AML-193 (cell line): Measurements from ENCODE around the gene RERG.

Experiments
- DNase-seq, 2 experiments: peaks; one replicate each; lab custom pipeline; 2025; lab: John Stamatoyannopoulos, UW

Gene RERG

GRCh38 chr12:15218794-15219193 is 2.4 kb downstream of the RERG start:
- no peak for DNase-seq

GRCh38 chr12:15216036-15216889 is 5.0 kb downstream of the RERG start:
- no peak for DNase-seq

- DNase-seq: no peak
Observed at GRCh38 chr12:15214851-15215601, 6.2 kb downstream of the RERG start.

- DNase-seq: no peak
Observed at GRCh38 chr12:15212930-15213329, 8.3 kb downstream of the RERG start.

GRCh38 chr12:15209782-15210181 is 11.4 kb downstream of the RERG start:
- DNase-seq: no peak

- DNase-seq: no peak
Observed at GRCh38 chr12:15208871-15209656, 12.2 kb downstream of the RERG start.

- DNase-seq: no peak
Observed at GRCh38 chr12:15208140-15208539, 13.1 kb downstream of the RERG start.

- no peak for DNase-seq
Observed at GRCh38 chr12:15206831-15207389, 14.3 kb downstream of the RERG start.

- DNase-seq: no peak
Observed at GRCh38 chr12:15206338-15206737, 14.9 kb downstream of the RERG start.

GRCh38 chr12:15205341-15206010 is 15.7 kb downstream of the RERG start:
- DNase-seq: no peak

GRCh38 chr12:15201456-15201855 is 19.8 kb downstream of the RERG start:
- DNase-seq: no peak

- DNase-seq: no peak
Observed at GRCh38 chr12:15201056-15201455, 20.2 kb downstream of the RERG start.

GRCh38 chr12:15200641-15201040 is 20.6 kb downstream of the RERG start:
- DNase-seq: no peak

- no peak for DNase-seq
Observed at GRCh38 chr12:15199930-15200329, 21.3 kb downstream of the RERG start.

- no peak for DNase-seq
Observed at GRCh38 chr12:15196678-15197505, 24.3 kb downstream of the RERG start.

GRCh38 chr12:15196221-15196620 is 25.0 kb downstream of the RERG start:
- no peak for DNase-seq

GRCh38 chr12:15194456-15195368 is 26.5 kb downstream of the RERG start:
- no peak for DNase-seq

- no peak for DNase-seq
Observed at GRCh38 chr12:15193946-15194345, 27.3 kb downstream of the RERG start.

- no peak for DNase-seq
Observed at GRCh38 chr12:15192720-15193119, 28.5 kb downstream of the RERG start.

GRCh38 chr12:15188127-15188526 is 33.1 kb downstream of the RERG start:
- no peak for DNase-seq
